GM18526 (cell line): ENCODE measurements around the gene CPLANE2.

ENCODE experiments used
- POLR2A ChIP-seq: IDR thresholded peaks from 3 replicates; pipeline ENCODE4 v1.6.1; 2011; ENCODE audit not compliant: insufficient read length; ENCODE audit errors: extremely low read depth

CPLANE2 gene

GRCh38 chr1:16219968-16220500, 16.9 kb downstream of the CPLANE2 start:
- no peak for TF ChIP-seq POLR2A

GRCh38 chr1:16218674-16219071, 18.3 kb downstream of the CPLANE2 start:
- TF ChIP-seq POLR2A, result no peak

DNA sequence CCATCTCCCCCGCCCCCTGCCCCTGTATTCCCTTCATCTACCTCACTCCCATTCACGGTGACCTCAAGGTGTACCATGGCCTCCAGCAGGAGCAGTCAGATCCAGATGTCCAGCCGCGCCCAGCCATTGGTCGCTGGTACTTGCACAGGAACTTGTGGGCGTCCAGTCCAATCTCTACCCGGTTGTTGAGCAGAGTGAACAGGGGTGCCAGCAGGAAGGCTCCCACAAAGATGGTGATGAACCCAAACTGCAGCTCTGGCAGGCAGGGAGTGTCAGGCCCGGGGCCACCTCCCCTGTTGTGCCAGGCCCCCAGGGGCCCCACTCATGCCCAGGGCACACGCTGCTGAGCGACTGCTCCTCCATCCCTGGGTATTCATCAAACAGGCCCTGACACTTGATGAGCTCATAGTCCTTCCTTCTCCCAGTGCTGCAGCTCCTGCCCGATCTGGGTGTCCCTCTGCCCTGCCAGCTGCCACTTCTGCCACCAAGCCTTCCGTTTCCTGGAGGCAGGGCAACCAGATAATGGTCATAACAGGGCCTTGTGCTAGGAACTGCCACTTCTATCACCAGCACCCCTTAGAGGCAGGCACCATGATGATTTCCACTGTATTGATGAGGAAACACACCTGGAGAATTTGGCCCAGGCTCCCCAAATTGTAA, 18.8 kb downstream of the CPLANE2 start:
- TF ChIP-seq POLR2A, result no peak

DNA sequence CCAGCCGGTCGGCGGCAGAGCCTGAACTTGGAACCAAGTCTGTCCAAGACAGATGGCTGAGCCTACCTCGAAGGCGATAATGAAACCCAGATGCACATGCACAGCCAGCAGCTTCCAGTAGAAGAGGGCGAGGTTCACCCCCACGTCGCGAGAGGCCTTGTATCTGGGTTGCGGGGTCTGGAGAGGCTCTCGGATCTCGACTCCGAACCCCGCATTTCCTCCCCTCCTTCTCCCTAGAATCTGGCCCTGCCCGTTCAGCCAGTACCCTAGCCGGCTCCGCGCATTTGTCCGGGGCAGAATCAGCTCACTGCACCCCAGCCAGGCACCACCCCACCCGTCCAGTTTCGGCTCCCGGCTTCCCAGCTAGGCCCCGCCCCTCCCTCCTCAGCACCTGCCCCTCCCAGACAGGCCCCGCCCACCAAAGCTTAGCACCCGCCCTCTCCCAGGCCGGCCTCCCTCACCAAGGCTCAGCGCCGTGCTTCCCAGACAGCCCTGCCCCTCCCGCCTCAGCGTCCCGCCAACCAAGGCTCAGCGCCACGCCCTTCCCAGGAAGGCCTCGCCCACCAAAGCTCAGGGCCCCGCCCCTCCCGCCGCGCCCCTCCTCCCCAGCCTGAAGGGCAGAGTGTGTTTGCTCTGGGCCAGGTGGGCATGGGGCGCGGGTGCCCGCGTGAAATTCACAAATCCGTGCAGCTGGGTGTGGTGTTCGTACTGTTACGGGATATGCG, 19.8 kb downstream of the CPLANE2 start:
- peak; percentile 50 for TF ChIP-seq POLR2A

GRCh38 chr1:16215882-16216753, 20.9 kb downstream of the CPLANE2 start:
- no peak for TF ChIP-seq POLR2A

GRCh38 chr1:16213013-16213412, 24.0 kb downstream of the CPLANE2 start:
- TF ChIP-seq POLR2A, result no peak

- no peak for TF ChIP-seq POLR2A
These were observed 24.6 kb downstream of the CPLANE2 start, which contains the start of gene ARHGEF19 for GRCh38 chr1:16212251-16212961. Gene ARHGEF19, minus strand, starts transcription at chr1:16212652. Its CDS starts 3,598 bp downstream, at chr1:16209054.

DNA sequence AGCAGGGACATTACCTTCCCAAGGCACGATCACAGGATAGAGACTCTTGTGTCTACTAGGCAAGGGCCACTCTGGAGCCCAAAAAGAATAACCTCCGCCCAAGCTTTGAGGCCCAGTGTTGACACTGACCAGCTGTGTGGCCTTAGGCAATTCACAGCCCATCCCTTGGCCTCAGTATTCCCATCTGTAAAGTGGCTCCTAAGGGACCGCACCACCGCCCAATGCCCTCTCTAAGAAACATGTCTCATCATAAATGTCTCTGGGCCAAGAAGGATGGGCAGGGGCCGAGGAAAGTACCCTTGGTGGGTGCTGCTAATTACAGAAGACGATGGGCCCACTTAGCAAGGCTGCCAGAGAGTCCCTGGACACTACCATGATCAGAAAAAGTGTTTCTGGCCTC, 25.2 kb downstream of the CPLANE2 start:
- TF ChIP-seq POLR2A, result no peak

GRCh38 chr1:16210581-16210980, 26.4 kb downstream of the CPLANE2 start:
- no peak for TF ChIP-seq POLR2A

- no peak for TF ChIP-seq POLR2A
These were observed 27.1 kb downstream of the CPLANE2 start for GRCh38 chr1:16209847-16210407.

GRCh38 chr1:16209132-16209846, 27.7 kb downstream of the CPLANE2 start:
- TF ChIP-seq POLR2A, result no peak

GRCh38 chr1:16208270-16208987, 28.6 kb downstream of the CPLANE2 start:
- TF ChIP-seq POLR2A, result no peak
